ENCODE results near the gene SEMA6D.

GRCh38 chr15:47794252-47794914 lies 77.1 kb downstream of the SEMA6D start:
- TF ChIP-seq, protein P1, sequence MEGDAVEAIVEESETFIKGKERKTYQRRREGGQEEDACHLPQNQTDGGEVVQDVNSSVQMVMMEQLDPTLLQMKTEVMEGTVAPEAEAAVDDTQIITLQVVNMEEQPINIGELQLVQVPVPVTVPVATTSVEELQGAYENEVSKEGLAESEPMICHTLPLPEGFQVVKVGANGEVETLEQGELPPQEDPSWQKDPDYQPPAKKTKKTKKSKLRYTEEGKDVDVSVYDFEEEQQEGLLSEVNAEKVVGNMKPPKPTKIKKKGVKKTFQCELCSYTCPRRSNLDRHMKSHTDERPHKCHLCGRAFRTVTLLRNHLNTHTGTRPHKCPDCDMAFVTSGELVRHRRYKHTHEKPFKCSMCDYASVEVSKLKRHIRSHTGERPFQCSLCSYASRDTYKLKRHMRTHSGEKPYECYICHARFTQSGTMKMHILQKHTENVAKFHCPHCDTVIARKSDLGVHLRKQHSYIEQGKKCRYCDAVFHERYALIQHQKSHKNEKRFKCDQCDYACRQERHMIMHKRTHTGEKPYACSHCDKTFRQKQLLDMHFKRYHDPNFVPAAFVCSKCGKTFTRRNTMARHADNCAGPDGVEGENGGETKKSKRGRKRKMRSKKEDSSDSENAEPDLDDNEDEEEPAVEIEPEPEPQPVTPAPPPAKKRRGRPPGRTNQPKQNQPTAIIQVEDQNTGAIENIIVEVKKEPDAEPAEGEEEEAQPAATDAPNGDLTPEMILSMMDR (IDR thresholded peaks at IDR 0.05) = no peak
- no peak for TF ChIP-seq POLR2A (IDR thresholded peaks at IDR 0.05)

All from Peyer's patch (tissue), 4 donors.